ENCODE measurements around the gene ALG14.
"Not testable (repeated sequence)": the region's sequence is repeated elsewhere in the genome, so short reads cannot be mapped to it uniquely, and the experiment has no call there.

Gene ALG14

GRCh38 chr1:94947437-94947836, 125.3 kb downstream of the ALG14 start:
- DNase-seq (ENCODE audit: low read depth): peak; percentile 66
- no peak overlapping the region for H3K4me3 ChIP-seq (replicated peaks; ENCODE audit: low read depth, low read length)
- TF ChIP-seq, protein P1, sequence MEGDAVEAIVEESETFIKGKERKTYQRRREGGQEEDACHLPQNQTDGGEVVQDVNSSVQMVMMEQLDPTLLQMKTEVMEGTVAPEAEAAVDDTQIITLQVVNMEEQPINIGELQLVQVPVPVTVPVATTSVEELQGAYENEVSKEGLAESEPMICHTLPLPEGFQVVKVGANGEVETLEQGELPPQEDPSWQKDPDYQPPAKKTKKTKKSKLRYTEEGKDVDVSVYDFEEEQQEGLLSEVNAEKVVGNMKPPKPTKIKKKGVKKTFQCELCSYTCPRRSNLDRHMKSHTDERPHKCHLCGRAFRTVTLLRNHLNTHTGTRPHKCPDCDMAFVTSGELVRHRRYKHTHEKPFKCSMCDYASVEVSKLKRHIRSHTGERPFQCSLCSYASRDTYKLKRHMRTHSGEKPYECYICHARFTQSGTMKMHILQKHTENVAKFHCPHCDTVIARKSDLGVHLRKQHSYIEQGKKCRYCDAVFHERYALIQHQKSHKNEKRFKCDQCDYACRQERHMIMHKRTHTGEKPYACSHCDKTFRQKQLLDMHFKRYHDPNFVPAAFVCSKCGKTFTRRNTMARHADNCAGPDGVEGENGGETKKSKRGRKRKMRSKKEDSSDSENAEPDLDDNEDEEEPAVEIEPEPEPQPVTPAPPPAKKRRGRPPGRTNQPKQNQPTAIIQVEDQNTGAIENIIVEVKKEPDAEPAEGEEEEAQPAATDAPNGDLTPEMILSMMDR (IDR thresholded peaks at IDR 0.05; ENCODE audit: low read length, missing control alignments): no peak

- TF ChIP-seq, protein P1 (IDR thresholded peaks at IDR 0.05; ENCODE audit: low read length, missing control alignments): no peak
- no peak overlapping the region for H3K4me3 ChIP-seq (replicated peaks; ENCODE audit: low read depth, low read length)
- no peak for DNase-seq (ENCODE audit: low read depth)
Measured at GRCh38 chr1:94946886-94947285, 125.9 kb downstream of the ALG14 start.

- DNase-seq (ENCODE audit: low read depth): no peak
- no peak overlapping the region for H3K4me3 ChIP-seq (replicated peaks; ENCODE audit: low read depth, low read length)
- TF ChIP-seq, protein P1 (IDR thresholded peaks at IDR 0.05; ENCODE audit: low read length, missing control alignments): no peak
Measured at GRCh38 chr1:94942171-94943128, 130.3 kb downstream of the ALG14 start.

GRCh38 chr1:94941480-94941879, 131.3 kb downstream of the ALG14 start:
- not testable (repeated sequence) for H3K4me3 ChIP-seq (replicated peaks; ENCODE audit: low read depth, low read length); DNase-seq (ENCODE audit: low read depth)

DNA sequence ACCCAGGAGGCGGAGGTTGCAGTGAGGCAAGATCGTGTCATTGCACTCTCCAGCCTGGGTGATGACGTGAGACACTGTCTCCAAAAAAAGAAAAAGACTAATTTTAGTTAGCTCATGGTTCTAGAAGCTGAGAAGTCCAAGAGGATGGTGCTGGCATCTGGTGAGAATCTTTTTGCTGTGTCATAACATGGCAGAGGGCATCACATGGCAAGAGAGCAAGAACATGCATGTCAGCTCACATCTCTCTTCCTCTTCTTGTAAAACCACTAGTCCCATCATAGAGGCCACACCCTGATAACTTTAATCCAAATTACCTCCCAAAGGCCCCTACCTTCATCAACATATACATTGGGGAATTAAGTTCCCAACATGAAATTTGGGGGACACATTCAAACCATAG, 132.0 kb downstream of the ALG14 start:
- TF ChIP-seq, protein P1 (IDR thresholded peaks at IDR 0.05; ENCODE audit: low read length, missing control alignments): no peak
- DNase-seq (ENCODE audit: low read depth): no peak
- H3K4me3 ChIP-seq (replicated peaks; ENCODE audit: low read depth, low read length): no peak overlapping the region

DNA sequence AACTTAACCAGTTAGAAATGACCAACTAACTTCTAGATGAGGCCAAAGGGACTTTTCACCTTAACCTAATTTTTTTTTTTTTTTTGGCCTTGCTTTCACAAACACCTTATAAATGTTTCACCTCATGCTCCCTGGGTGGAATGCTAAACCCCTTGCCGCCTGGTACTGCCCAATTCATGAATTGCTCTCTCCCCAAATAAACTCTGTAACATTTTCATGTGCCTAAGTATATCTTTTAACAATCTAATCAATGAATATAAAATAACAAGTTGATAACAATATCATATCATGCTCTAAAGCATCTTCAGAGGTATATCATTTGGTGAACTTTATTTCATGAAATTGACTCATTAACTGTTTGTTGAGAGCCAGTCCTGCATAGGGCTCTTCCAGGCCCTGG, 134.9 kb downstream of the ALG14 start:
- H3K4me3 ChIP-seq (replicated peaks; ENCODE audit: low read depth, low read length): no peak overlapping the region
- TF ChIP-seq, protein P1 (IDR thresholded peaks at IDR 0.05; ENCODE audit: low read length, missing control alignments): no peak
- no peak for DNase-seq (ENCODE audit: low read depth)

- DNase-seq (ENCODE audit: low read depth): no peak
- no peak overlapping the region for H3K4me3 ChIP-seq (replicated peaks; ENCODE audit: low read depth, low read length)
- TF ChIP-seq, protein P1 (IDR thresholded peaks at IDR 0.05; ENCODE audit: low read length, missing control alignments): no peak
Measured at GRCh38 chr1:94936861-94937620, 135.7 kb downstream of the ALG14 start.

All from fibroblast of pulmonary artery (primary cell).